Thyroid gland (tissue), 4 donors: ENCODE data around the gene DLG2.

ENCODE experiments used
- POLR2A ChIP-seq, 2 donors: fragments of 450-650 bp; IDR thresholded peaks; one replicate each; pipeline ENCODE4 v1.6.1; 2017; ENCODE audit warnings: antibody characterized with exemption in 2 of 2, mild to moderate bottlenecking in 2 of 2, moderate library complexity in 1 of 2
- TF ChIP-seq, protein P1 (sequence below), 6 experiments: fragments of 200-600 bp in 3 of 6; fragments of 450-650 bp in 3 of 6; sonication (generic) in 3 of 6; IDR thresholded peaks; one replicate each; pipeline ENCODE4 v1.5.1; 2016 to 2019; ENCODE audit warnings: antibody characterized with exemption in 6 of 6, mild to moderate bottlenecking in 2 of 6, inconsistent platforms in 1 of 6, moderate library complexity in 1 of 6

DNA sequence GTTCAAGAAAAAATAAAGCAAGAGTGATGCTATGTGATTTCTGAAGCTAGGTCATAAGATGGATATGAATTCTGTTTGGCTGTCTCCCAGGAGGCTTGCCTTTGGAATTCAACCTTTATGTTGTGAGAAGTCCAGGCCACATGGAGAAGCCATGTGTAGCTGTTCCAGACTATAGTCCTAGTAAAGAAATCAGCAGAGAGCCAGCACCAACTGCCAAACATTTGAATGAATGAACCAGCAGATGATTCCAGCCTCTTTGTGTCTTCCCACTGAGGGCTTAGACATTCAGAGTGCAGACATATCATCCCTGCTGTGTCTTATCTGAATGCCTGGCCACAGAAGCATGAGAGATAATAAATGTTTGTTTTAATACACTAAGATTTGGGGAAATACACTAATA, 1150.6 kb downstream of the DLG2 start:
- TF ChIP-seq, protein P1, sequence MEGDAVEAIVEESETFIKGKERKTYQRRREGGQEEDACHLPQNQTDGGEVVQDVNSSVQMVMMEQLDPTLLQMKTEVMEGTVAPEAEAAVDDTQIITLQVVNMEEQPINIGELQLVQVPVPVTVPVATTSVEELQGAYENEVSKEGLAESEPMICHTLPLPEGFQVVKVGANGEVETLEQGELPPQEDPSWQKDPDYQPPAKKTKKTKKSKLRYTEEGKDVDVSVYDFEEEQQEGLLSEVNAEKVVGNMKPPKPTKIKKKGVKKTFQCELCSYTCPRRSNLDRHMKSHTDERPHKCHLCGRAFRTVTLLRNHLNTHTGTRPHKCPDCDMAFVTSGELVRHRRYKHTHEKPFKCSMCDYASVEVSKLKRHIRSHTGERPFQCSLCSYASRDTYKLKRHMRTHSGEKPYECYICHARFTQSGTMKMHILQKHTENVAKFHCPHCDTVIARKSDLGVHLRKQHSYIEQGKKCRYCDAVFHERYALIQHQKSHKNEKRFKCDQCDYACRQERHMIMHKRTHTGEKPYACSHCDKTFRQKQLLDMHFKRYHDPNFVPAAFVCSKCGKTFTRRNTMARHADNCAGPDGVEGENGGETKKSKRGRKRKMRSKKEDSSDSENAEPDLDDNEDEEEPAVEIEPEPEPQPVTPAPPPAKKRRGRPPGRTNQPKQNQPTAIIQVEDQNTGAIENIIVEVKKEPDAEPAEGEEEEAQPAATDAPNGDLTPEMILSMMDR (IDR thresholded peaks at IDR 0.05): no peak
- no peak for TF ChIP-seq POLR2A (IDR thresholded peaks at IDR 0.05)
